Raji (cell line): ENCODE measurements around the gene VIL1.

Experiments used
- POLR2A ChIP-seq: IDR thresholded peaks from 2 replicates; pipeline ENCODE4 v1.6.1; 2011; ENCODE audit warnings: low read depth, low read length, control low read depth; ENCODE audit not compliant: insufficient read depth

VIL1 gene

DNA sequence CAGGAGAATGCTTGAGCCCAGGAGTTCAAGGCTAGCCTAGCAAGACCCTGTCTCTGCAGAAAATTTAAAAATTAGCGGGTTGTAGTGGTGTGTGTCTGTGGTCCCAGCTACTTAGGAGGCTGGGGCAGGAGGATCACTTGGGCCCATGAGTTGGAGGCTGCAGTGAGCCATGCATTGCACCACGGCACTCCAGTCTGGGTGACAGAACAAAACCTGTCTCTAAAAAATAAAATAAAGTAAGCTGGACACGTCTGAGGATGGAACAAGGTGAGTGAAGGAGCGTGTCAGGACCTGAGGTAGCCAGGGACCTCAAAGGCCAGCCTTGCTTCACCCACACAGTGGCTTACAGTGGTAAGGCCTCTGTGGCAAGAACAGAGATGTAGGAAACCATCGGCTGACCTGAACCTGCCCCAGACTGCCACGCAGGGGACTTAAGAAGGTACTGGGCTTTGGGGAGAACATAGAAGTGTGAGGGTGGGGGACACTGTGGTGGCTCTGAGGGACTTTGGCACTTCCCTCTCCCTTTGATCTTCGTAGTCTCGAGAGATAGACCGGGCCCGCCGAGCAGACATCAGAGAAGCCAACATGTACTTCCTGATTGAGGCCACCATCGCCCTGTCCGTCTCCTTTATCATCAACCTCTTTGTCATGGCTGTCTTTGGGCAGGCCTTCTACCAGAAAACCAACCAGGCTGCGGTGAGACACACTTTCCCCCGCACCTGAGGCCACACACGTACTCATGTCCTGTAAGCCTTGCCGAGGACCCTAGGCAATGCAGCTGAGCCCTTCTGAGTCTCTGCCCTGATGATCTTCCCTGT, 29.4 kb upstream of the VIL1 start:
- no peak for TF ChIP-seq POLR2A

DNA sequence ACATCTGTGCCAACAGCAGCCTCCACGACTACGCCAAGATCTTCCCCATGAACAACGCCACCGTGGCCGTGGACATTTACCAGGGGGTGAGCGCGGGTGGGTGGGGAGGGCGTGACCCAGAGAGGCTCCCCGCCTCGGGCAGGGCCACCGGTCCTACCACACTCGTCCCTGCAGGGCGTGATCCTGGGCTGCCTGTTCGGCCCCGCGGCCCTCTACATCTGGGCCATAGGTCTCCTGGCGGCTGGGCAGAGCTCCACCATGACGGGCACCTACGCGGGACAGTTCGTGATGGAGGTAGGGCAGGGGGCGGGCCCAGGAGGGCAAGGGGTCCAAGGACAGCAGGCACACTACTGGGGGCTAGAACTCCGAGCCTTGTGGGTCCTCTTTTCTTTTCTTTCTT, 27.7 kb upstream of the VIL1 start:
- no peak for TF ChIP-seq POLR2A

DNA sequence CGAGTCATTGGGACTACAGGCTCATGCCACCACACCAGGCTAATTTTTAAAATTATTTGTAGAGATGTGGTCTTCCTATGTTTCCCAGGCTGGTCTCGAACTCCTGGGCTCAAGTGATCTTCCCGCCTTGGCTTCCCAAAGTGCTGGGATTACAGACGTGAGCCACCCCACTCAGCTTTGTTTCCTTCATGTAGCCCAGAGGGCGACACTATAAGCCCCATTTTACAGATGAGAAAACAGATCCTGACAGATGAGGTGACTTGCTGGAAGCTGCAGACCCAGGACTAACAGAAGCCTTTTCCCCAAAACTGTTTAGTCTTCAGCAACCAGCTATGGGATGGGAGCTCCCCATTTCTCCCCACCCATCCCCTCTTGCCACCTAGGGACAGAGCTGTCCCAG, 26.5 kb upstream of the VIL1 start:
- TF ChIP-seq POLR2A, result no peak

DNA sequence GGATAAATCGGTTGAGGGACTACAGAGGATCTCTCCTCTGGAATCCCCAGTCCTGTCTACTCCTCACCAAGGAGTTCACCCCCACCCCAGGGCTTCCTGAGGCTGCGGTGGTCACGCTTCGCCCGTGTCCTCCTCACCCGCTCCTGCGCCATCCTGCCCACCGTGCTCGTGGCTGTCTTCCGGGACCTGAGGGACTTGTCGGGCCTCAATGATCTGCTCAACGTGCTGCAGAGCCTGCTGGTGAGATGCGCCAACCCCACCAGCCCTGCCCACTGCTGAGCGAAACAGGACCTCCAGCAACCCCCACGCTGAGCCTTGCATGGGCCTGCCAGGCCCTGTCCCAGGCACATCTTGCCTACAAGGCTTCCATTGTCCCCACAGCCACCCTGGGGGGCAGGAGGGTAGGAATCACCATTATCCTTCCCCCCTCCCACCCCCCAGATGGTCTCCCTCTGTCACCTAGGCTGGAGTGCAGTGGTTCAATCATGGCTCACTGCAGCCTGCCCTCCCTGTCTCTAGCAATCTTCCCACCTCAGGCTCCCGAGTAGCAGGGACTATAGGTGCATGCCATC, 25.9 kb upstream of the VIL1 start:
- TF ChIP-seq POLR2A, result no peak

DNA sequence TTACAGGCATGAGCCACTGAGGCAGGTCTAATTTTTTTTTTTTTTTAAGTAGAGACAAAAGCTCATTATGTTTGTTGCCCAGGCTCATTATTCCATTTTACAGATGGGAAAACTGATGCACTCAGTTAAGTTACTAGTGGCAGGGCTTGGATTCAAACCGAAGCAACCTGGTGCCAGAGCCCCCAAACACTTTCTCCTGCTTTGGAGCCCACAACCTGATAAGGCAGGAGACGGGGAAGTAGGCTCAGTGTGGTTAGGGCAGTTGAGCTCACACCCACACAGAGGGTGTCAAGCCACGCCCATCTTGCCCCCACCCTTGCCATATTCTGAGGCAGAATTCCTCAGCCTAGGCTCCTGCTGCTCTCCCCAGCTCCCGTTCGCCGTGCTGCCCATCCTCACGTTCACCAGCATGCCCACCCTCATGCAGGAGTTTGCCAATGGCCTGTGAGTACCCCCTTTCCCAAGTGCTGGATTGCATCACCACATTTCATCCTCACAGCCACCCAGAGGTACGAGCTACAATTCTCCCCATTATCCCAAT, 25.1 kb upstream of the VIL1 start:
- no peak for TF ChIP-seq POLR2A

DNA sequence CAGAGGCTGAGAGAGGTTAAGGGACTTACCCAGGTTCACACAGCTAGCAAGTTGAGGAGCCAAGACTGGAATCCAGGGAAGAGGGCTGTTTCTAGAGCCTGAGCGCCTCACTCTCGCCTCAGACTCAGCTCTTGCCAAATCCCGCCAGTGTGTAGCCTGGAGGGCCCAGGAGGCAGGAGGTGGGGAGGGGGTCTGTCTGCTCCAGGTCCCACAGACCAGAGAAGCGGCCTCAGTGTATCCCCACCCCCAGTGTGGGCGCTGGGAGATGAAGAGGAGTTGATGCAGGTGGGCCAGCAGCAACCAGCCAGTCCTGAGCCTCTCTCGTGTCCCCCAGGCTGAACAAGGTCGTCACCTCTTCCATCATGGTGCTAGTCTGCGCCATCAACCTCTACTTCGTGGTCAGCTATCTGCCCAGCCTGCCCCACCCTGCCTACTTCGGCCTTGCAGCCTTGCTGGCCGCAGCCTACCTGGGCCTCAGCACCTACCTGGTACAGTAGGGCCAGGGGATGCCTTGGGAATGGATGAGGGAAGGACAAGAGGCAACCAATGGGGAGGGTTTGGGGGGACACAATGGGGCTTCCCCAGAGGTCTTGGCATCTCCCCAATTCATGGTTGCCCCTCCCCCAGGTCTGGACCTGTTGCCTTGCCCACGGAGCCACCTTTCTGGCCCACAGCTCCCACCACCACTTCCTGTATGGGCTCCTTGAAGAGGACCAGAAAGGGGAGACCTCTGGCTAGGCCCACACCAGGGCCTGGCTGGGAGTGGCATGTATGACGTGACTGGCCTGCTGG, 24.4 kb upstream of the VIL1 start:
- no peak for TF ChIP-seq POLR2A

DNA sequence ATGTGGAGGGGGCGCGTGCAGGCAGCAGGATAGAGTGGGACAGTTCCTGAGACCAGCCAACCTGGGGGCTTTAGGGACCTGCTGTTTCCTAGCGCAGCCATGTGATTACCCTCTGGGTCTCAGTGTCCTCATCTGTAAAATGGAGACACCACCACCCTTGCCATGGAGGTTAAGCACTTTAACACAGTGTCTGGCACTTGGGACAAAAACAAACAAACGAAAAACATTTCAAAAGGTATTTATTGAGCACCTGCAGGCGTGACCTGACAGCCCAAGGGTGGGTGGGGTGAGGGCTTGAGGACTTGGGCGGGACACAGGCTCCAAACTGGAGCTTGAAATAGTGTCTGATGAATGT, 23.9 kb upstream of the VIL1 start:
- no peak for TF ChIP-seq POLR2A

DNA sequence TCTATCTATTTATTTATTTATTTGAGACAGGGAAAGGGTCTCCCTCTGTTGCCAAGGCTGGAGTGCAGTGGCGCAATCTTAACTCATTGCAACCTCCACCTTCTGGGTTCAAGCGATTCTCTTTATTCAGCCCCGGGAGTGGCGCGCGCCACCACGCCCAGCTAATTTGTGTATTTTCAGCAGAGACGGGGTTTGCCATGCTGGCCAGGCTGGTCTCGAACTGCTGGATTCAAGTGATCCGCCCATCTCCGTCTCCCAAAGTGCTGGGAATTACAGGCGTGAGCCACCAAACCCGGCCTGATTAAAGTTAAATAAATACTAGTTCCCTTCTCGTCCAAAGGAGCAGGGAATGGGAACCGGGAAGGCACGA, 23.5 kb upstream of the VIL1 start:
- no peak for TF ChIP-seq POLR2A

DNA sequence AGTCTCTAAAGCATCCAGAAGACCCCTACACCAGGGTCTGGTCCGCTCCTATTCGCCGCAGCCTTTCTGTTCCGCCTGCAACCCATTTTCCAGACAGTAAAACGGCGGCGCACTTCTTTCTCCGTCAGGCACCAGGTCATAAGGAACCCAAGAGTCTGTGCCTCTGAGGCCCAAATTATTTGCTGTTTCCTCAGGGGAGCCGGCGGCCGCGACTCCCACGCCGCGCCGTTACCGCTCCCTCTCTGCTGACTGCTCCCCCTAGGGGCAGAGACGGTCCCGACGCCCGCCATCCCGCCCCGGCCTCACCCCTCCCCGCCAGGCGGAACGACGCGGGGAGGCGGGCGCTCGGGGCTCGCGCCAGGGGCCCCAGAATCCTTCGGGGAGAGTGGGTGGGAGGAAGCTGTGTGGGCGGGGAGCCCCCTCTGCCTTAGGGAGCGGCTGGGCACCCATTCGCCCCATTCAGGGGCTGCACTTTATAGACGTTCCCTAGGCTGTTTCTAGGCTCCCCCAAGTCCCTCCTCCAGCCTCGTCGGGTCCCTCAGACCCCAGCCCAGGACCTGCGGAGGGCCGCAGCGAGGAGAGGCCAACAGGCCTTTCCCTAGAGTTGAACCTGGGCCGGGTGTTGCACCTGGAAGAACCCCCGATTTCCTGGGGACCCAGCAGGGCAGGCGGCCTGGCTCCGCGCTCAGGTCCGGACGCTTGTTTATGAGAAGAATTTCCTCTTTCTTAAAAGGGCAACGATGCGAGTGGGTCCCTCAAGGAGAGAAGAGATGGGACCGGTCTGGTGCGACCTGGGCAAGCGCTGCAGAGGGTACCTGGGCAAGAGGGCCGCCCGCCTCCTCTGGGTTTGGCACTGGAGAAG, 22.9 kb upstream of the VIL1 start:
- peak; percentile 43; the same call in 1 of the 2 replicates for TF ChIP-seq POLR2A

DNA sequence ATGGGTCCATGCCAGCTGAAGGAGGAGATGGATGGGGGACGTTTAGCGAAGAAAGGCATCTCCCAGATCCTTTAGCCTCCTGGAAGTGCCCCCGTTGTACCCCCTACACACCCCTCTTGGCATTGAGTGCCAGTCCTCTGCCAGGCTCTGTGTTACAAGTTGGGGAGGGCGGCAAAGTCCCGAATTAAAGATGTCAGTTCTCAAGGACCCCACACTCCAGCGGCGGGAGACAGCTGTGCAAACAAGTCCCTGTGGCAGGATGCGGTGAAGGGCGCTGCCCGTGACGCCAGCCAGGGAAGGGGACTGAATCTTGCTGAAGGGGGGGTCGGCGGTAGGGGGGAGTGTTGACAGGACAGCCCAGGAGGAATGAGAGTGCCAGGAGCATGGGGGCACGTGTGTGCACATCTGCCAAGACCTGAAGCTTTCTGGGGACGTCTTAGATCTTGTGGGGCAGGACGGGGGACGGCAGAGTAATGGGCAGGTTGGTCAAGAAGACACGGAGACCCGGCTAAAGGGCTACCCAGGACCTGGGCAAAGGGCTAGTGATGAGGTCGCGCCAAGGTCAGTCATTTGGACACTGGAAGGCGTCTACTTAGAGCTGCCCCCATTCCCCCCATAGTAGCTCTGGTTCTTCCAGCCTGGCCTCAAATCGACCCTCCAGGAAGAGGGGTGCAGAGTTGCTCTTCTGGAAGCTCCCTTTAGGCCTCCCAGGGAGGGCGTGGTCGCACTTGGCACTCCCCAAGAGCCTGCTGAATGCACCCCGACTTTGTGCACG, 22.0 kb upstream of the VIL1 start:
- TF ChIP-seq POLR2A, result peak; percentile 54; the same call in 1 of the 2 replicates

DNA sequence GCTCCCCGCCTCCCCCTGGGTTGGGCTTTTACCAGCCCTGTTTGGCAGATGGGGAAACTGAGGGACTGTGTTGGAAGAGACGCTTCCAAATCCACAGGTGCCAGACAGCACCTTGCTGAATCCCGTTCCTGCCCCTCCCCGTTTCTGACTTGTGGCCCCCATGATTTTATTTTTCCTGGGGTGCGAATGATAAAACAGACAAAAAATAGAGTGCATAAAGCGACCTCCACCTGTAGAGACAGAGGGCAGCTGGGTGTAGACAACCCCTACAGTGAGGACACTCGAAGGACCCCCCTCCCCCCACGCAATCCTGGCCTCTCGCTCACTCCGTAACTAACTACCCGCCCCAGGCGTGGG, 21.5 kb upstream of the VIL1 start:
- TF ChIP-seq POLR2A, result no peak

DNA sequence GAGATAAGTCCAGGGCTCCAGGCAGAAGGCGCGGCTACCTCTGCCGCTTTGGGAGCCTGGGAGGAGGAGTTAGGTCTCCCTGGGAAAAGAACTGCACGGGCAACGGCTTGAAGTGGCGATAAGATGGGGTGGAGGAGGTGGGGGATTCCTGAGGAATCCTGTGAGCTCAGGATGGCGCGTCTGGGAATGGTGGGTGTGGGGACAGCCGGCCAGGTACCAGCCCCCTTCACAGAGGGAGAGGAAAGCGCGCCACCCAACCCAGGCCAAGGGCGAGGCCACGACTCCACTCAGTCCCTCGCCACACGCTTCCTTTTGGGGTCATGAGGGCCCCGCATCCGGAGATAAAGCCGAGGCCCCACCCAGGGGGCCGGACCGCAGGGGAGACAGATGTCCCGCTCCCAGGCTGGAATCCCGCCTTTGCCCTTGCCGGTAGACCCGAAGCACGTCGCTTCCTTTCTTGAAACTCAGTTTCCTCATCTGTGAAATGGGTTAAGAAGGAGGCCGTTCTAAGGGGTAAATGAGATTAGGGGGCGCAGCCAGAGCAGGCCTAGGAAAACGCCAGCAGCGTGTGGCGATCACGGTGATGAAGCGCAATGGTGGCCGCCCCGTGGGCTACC, 21.0 kb upstream of the VIL1 start:
- TF ChIP-seq POLR2A, result peak; percentile 75

DNA sequence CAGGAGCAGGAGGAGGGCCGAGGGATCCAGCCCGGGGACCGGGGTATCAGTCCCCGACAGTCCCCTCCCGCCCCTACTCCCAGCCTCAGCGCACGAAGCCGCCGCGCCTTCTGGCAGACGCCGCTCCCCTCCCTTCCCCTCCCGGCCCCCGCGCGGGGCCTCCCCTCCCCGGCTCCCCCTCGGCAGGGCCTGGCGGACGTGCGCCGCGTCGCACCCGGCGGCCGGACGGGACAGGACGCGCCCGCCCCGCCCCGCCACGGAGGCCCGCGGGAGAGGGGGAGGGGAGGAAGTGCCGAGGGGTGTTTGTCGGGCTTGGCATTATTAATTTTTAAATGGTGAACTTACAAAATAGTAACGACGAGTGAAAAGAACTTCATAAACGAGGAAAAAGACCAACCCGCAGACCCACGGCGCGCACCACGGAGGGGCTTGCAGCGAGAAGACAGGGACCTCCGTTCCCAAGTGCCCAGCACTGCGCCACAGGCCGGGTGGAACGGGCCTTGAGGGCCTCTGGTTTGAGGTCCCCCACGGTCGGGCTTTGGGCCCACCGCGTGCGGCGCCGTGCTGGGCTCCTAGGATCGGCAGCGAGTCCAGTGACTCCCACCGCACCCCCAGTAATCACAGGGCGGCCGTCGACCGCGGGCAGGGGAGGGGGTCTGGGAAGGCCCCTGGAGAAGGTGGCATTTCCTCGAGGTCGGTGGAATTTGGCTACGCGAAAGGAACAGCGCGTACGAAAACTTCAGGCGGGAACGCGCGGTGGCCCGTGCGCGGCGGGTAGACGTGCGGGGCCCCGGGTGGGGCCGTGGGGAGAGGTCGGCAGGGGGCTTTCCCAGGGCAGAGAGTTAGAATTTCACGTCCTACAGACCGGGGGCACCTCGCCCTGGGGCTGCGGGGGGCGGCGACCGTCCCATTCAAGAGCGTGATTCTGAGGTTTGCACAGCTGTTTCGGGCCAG, 20.2 kb upstream of the VIL1 start:
- no peak for TF ChIP-seq POLR2A
